ENCODE data around the gene PARVA.

- TF ChIP-seq CTCF (conservative IDR thresholded peaks at IDR 0.05; ENCODE audit: low read length) (no peak), EZH2phosphoT487 (IDR thresholded peaks at IDR 0.05; ENCODE audit: borderline replicate concordance, low read depth, low read length) (no peak)
These were observed 10.8 kb downstream of the PARVA start for GRCh38 chr11:12388173-12388572.
